SK-N-MC (cell line): ENCODE measurements around the gene HOTAIR.

Experiments
- DNase-seq: peaks from one replicate; pipeline ENCODE4 v3.0.0-alpha.2; 2011; ENCODE audit warnings: low read depth, low spot score
- H3K27ac ChIP-seq: fragments of 200-600 bp; sonication (generic); 2 replicates; pipeline ENCODE4 v1.5.1; 2016; ENCODE audit warnings: mixed run types
- H3K36me3 ChIP-seq: fragments of 200-600 bp; sonication (generic); 2 replicates; pipeline ENCODE4 v1.6.1; 2017; ENCODE audit warnings: antibody characterized with exemption, low read length, mixed read lengths; ENCODE audit not compliant: insufficient read depth
- H3K4me3 ChIP-seq: fragments of 200-600 bp; sonication (generic); 2 replicates; pipeline ENCODE4 v1.5.1; 2016
- H3K9ac ChIP-seq: fragments of 200-600 bp; sonication (generic); 2 replicates; pipeline ENCODE4 v1.8.0; 2017; ENCODE audit warnings: mixed run types, mixed read lengths; ENCODE audit not compliant: insufficient read length
- H3K9me3 ChIP-seq: fragments of 200-600 bp; sonication (generic); 2 replicates; pipeline ENCODE4 v1.6.1; 2017; ENCODE audit warnings: low read depth, mild to moderate bottlenecking, antibody characterized with exemption, low read length, moderate library complexity, mixed read lengths
- EZH2 ChIP-seq: fragments of 200-600 bp; sonication (generic); IDR thresholded peaks from one replicate; pipeline ENCODE4 v1.6.1; 2017; ENCODE audit warnings: antibody characterized with exemption
- FOXP2 ChIP-seq: optimal IDR thresholded peaks from 2 replicates; pipeline ENCODE3; 2011; ENCODE audit warnings: mild to moderate bottlenecking, moderate library complexity; ENCODE audit not compliant: insufficient read depth; ENCODE audit errors: extremely low read length, control extremely low read depth
- POLR2AphosphoS5 ChIP-seq: IDR thresholded peaks from 2 replicates; pipeline ENCODE4 v1.6.1; 2012; ENCODE audit warnings: mild to moderate bottlenecking, low read depth, low read length, borderline replicate concordance

HOTAIR gene

DNA sequence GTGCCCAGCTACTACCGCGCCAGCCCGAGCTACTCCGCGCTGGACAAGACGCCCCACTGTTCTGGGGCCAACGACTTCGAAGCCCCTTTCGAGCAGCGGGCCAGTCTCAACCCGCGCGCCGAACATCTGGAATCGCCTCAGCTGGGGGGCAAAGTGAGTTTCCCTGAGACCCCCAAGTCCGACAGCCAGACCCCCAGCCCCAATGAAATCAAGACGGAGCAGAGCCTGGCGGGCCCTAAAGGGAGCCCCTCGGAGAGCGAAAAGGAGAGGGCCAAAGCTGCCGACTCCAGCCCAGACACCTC, 10.9 kb upstream of the HOTAIR start:
- TF ChIP-seq FOXP2 (no peak), POLR2AphosphoS5 (no peak), EZH2 (no peak)
- no peak overlapping the region for H3K27ac ChIP-seq
- H3K9me3 ChIP-seq: no peaks in the 10 kb centered on the region
- H3K4me3 ChIP-seq: peak overlapping the region; percentile 82
- H3K36me3 ChIP-seq: no peaks in the 10 kb centered on the region
- no peak for DNase-seq
- peak overlapping the region; percentile 79 for H3K9ac ChIP-seq

- H3K9me3 ChIP-seq: no peaks in the 10 kb centered on the region
- peak; percentile 83 for TF ChIP-seq FOXP2
- no peak for TF ChIP-seq POLR2AphosphoS5
- TF ChIP-seq EZH2: no peak
- peak within 1 kb of the TSS; percentile 72 for H3K27ac ChIP-seq
- H3K36me3 ChIP-seq: no peaks in the 10 kb centered on the region
- H3K9ac ChIP-seq: peak within 1 kb of the TSS; percentile 79
- peak within 1 kb of the TSS; percentile 82 for H3K4me3 ChIP-seq
- DNase-seq: peak; percentile 86
These were observed 10.3 kb upstream of the HOTAIR start, which contains the start of gene HOXC10 for GRCh38 chr12:53984901-53985691. HOXC10 (plus strand) TSS chr12:53985146; CDS start chr12:53985260, 114 bp downstream.

GRCh38 chr12:53983950-53984572, 9.3 kb upstream of the HOTAIR start:
- Histone ChIP-seq H3K36me3 (no peaks in the 10 kb centered on the region), H3K27ac (peak overlapping the region; percentile 72), H3K9ac (peak overlapping the region; percentile 71), H3K4me3 (peak overlapping the region; percentile 72), H3K9me3 (no peaks in the 10 kb centered on the region)
- DNase-seq: no peak
- no peak for TF ChIP-seq POLR2AphosphoS5
- TF ChIP-seq FOXP2: no peak
- TF ChIP-seq EZH2: no peak

DNA sequence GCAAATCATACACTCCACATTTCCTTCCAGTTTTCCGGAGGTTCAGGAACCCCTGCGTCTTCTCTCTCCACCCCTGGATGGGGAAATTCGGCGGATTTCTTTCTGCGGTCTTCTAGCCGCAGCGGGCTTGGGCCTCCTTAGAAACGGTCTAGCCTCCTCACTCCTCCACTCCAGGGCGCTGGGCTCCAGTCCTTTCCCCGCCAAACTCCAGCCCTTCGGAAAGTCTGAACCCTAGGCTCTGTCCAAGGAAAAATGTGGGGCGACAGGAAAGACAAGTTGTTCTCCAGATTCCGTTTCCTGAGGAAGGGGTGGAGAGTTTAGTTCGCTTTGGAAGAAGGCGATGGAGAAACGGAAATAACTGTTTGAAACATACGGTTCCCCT, 8.8 kb upstream of the HOTAIR start:
- Histone ChIP-seq H3K9me3 (no peaks in the 10 kb centered on the region), H3K27ac (peak overlapping the region; percentile 72), H3K9ac (peak overlapping the region; percentile 71), H3K4me3 (peak overlapping the region; percentile 72), H3K36me3 (no peaks in the 10 kb centered on the region)
- no peak for DNase-seq
- no peak for TF ChIP-seq POLR2AphosphoS5
- TF ChIP-seq FOXP2: no peak
- no peak for TF ChIP-seq EZH2

- Histone ChIP-seq H3K9ac (peak overlapping the region; percentile 71), H3K27ac (peak overlapping the region; percentile 83; the same call in 1 of the 2 replicates), H3K36me3 (no peaks in the 10 kb centered on the region), H3K9me3 (no peaks in the 10 kb centered on the region), H3K4me3 (no peak overlapping the region; the same call in 1 of the 2 replicates)
- TF ChIP-seq POLR2AphosphoS5: no peak
- TF ChIP-seq EZH2: no peak
- no peak for TF ChIP-seq FOXP2
- no peak for DNase-seq
These were observed 8.2 kb upstream of the HOTAIR start for GRCh38 chr12:53982648-53983567.

DNA sequence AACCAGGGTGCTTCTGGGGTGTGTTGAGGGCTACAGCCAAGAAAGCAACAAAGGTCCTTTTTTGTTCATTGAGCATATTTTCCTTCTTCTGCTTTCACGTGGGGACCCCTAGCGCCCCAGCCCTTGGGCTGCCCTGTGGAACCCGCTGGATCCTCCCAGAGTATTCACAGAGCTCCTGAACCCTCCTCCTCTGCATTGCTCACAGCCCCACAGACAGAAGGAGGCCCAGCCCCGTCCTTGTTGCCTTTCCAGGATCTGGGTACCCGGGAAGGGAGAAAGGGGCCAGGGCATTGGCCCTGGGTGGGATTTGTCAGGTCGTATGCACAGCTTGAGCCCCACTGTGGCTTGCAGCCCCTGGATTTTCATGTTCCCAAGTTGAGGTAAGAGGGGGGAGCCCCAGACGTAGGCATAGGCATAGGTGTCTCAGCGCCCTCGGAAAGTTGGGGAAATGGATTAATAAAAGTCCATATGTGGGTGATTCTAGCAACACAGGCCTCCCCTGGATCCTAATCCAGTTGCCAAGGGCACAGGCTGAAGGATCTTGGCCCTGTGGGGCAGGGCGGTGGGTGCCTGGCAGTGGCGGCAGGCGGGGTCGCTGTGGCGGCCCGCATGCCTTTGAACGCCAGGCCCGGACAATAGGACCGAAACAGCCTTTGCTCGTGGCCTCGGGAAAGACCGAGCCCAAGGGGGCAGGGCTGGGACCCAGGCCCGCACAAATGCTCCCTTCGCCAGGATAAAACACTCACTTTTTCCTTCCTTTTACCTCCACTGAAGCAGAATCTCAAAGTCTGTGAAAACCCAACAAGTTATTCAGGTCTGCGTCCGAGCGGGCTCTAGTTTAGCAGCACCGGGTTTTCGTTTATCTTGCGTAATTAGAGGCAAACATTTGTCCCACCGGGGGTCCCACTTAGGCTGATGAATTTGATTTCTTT, 7.1 kb upstream of the HOTAIR start:
- TF ChIP-seq POLR2AphosphoS5 (no peak), EZH2 (no peak), FOXP2 (no peak)
- Histone ChIP-seq H3K9ac (no peak overlapping the region), H3K4me3 (no peak overlapping the region), H3K36me3 (no peaks in the 10 kb centered on the region), H3K9me3 (no peaks in the 10 kb centered on the region), H3K27ac (peak overlapping the region; percentile 83)
- no peak for DNase-seq

DNA sequence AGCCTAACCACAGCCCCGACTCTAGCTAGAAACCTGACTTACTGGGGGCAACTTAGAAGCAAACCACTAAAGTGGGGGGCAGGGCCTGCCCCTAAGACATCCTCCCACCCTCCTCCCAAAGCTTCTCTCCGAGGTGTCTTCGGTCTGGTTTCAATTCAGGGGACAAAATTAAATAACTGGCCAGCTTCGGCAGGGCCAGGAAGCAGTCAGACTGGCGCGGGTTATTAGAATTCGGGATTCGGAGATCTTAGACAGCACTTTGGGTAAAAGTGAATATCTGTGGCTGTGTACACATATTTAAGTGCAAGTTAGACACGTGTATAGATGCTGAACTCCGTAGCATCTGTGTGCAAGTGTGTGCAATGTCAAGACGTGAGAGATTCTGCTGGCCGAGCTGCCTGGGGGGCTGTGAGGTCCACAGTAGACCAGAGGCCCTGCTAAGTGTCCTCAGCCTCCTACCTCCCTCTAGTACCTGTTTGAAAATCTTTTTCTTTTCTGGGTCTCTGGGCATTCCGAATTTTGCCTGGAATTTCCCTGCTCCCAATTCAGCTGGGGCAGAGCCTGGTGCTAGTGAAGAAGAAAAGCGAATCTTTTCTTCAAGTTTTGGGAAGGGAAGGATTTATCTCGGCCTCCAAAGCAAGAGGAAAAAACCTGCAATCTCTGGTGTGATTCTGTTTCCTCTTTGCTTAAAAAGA, 6.2 kb upstream of the HOTAIR start:
- Histone ChIP-seq H3K9ac (peak overlapping the region; percentile 38), H3K9me3 (no peaks in the 10 kb centered on the region), H3K4me3 (peak overlapping the region; percentile 41), H3K27ac (peak overlapping the region; percentile 83), H3K36me3 (peaks cover 2% of the 10 kb centered on the region)
- no peak for DNase-seq
- TF ChIP-seq FOXP2 (no peak), EZH2 (no peak), POLR2AphosphoS5 (no peak)
